ENCODE data around the gene AFMID.
A peak's percentile ranks its signal among the peaks of the same experiment; 100 is the strongest.

The AFMID gene

DNA sequence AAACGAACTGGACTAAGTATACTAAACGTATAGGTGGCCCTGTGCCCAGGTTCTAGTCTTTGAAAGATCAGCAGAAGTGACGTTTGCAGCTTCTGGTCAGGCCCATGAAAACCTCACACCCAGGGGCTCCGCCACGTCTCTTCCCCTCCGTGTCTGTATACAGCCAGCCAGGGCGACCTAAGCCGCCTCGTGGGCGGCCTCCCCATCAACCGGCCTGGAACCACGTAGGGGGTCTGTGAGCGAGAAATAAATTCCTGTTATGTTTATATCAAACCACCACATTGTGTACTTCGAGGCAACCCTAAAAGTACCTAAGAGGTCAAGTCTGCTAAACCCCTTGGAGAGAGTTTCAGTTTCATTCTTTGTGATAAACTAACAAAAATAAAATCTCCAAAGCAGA is 7.1 kb upstream of the AFMID start:
- no peak for DNase-seq (ENCODE audit: low read depth, low spot score)

- no peak for DNase-seq (ENCODE audit: low read depth, low spot score)
These were observed 6.7 kb upstream of the AFMID start for GRCh38 chr17:78180508-78180907.

DNA sequence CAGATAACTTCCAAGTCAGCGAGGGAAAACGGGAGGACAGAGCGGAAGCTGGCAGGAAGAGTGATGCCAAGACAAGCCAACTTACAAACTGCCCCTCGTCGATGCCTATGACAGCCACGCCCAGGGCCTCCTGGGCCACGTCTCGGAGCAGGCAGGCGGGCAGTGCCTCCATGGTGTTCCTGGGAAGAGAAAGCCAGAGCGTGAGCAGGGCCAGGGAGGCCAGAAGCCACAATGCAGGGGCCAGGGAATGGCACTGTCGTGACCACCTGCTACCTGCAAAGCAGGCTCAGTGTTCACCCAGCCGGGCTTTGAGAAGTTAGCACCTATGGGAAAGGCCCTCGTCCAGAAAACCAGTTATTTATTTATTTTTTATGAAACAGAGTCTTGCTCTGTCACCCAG is 4.7 kb upstream of the AFMID start:
- no peak for DNase-seq (ENCODE audit: low read depth, low spot score)

GRCh38 chr17:78183916-78184315 is 3.2 kb upstream of the AFMID start:
- DNase-seq (ENCODE audit: low read depth, low spot score) = no peak

DNA sequence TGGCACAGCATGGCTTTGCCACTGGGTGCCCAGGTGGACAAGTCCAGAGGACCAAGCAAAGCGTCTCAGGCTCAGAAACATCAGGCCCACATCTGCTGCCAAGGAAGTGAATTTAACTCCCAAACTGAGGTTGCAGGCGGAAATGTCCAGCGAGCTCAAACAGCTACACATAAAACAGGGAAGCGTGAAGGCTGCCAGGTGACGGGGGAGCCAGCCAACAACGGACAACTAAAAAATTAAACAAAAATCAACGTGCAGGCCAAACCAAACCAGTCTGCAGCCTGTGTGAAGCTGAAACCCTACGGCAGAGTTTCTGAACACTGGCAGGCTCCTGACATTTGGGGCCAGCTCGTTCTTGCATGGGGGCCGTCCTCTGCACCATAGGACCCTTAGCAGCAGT is 2.8 kb upstream of the AFMID start:
- no peak for DNase-seq (ENCODE audit: low read depth, low spot score)

DNA sequence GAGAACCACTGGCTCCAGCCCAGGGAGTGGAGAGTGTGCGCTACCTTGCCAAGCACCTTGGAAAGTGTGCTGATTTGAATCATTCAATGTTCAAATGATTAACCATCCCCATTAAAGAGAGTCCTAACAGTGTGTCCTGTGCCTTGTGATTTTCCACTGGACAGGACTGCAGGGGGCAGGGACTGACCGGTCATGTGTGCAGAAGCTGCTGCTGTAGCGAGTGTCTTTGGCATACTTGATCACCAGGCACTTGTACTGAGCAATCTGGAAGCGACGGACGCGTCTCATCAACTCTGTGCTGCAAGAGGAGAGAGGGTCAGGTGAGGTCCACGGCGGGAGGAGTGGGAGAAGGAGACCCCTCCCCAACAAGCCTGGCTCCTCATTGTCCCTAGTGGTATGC is 2.3 kb upstream of the AFMID start:
- DNase-seq (ENCODE audit: low read depth, low spot score) = no peak

DNA sequence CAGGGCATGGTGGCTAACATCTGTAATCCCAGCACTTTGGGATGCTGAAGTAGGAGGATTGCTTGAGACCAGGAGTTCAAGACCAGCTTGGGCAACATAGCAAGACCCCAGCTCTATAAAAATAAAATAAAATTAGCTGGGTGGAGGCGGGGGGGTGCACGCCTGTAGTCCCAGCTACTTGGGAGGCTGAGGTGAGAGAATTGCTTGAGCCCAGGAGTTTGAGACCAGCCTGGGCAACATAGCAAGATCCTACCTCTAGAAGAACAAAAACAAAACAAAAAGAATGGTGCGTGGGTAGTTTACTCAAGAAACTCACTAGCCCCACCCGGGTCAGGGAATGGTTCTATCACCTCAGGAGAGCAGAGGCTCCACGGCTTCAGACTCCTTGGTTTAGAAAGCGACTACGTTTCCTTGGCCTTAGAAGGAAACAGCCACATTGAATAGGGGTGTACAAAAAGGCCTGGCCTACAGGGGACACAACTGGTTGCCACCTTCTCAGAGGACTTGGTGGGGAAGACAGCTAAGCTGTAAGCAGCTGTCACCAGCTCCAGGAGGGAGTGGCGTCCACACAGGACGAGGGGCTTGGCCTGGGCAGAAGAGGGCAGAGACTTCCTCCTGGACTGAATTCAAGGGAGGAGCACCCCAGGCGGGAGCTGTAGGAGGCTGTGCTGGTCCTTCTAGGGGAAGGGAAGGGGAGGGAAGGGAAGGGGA is 1.0 kb upstream of the AFMID start:
- no peak for DNase-seq (ENCODE audit: low read depth, low spot score)

DNA sequence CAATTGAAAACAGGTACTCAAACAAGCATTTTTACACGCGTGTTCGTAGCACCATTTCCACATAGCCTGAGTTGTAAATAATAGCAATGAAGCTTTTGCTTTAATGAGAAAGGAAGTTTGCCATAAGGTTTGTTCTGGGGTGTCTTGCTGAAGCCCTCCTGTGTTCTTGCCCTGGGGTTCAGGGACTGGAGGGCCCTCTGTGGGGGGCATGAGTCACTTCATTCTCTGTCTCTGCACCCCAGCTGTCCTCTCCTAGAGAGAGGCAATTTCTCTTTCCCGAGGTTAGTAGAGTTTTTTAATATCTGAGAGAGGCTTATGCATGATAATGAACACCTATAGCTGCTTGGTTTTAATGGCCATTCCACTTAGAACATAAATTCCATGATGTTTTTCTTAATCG is 9.6 kb downstream of the AFMID start:
- no peak for DNase-seq (ENCODE audit: low read depth, low spot score)

DNA sequence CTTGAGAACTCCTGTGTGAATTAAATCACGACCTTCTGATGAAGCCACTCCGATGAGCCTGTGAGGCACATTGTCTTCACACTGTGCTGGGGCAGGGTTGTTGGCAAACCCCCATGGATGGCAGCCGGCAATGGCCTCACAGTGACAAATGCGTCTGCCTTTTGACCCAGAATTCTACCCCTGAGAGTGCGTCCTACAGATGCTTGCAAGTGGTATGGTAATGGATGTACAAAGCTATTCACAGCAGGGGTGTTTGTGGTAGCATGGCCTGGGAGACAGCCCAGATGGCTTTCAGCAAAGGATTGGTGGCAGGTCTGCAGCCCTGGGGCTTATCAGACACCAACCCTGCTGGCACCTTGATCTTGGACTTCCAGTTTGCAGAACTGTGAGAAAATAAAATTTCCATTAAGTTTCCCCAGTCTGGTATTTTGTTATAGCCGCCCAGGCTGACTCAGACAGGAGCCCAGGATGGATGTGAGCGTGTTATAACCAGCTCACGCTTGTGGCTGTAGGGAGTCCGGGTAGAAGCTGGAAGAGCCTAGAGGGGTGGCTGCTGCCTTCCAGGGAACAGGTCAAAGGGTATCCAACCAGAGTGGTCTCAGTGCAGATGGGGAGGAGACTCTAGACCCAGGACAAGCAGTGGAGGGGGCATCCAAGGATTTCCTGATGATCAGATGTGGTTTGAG is 10.1 kb downstream of the AFMID start:
- DNase-seq (ENCODE audit: low read depth, low spot score) = peak; percentile 16

DNA sequence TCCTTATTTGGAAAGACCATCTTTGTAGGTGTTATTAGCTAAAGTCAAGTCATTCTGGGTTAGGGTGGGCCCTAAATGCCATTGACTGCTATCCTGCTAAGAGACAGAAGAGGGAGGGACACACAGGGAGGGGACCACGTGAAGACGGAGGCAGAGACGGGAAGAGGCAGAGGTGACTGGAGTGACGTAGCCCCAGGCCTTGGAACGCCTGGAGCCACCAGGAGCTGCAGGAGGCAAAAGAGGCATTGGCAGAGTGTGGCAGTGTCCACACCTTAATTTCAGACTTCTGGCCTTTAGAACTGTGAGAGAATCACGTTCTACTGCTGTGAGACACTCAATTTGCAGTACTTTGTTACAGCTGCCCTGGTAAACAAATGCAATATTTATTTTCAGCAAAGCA is 13.3 kb downstream of the AFMID start:
- no peak for DNase-seq (ENCODE audit: low read depth, low spot score)

DNA sequence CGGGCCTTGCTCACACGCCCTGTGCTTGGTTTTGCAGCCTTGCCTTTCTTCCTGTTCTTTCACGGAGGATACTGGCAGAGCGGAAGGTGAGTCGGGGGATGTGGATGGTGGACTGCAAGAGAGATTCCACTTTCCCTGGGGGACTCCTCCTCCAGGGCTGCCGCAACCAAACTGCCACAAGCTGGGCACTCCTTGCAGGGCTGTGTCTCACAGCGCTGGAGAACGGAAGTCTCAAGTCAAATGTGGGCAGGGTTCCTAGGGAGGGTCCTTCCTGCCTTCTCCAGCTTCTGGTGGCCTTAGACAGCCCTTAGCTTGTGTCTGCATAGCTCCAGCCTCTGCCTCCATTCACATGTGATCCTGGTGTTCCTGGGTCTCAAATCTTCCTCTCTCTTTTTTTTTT is 15.5 kb downstream of the AFMID start:
- DNase-seq (ENCODE audit: low read depth, low spot score) = no peak

- no peak for DNase-seq (ENCODE audit: low read depth, low spot score)
These were observed 17.4 kb downstream of the AFMID start for GRCh38 chr17:78204387-78205123.

DNA sequence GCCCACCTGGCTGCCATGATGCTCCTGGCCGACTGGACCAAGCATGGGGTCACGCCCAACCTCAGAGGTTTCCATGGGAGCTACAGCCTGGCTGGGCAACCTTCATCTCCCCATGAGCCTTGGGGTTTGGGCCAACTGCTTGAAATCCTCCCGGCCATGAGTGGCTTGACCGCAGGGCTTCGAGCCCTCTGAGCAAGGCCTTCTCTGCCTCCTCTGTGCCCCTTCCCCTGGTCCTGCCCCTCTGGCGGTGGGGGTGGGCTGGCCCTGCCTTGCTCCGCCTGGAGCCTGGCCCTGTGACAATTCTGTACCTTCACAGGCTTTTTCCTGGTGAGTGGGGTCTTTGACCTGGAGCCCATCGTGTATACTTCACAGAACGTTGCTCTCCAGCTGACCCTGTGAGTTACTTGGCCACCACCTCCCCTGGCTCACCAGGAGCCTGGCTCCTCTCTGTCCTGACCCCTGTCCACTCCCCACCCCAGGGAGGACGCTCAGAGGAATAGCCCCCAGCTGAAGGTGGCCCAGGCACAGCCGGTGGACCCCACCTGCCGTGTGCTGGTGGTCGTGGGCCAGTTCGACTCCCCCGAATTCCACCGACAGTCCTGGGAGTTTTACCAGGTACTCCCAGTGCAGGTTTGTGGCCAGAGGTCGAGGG is 18.1 kb downstream of the AFMID start:
- no peak for DNase-seq (ENCODE audit: low read depth, low spot score)

DNA sequence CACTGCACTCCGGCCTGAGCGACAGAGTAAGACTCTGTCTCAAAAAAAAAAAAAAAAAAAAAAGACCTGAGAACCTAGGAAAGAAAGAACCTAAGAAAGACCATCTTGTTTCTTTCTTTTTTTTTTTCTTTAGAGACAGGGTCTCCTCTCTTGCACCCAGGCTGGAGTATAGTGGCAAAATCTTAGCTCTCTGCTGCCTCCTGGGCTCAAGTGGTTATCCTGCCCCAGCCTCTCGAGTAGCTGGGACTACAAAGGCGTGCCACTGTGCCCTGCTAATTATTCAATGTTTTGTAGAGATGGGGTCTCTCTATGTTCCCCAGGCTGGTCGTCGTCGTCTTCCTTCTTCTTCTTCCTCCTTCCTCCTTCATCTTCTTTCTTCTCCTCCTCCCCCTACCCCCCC is 19.1 kb downstream of the AFMID start:
- no peak for DNase-seq (ENCODE audit: low read depth, low spot score)

DNA sequence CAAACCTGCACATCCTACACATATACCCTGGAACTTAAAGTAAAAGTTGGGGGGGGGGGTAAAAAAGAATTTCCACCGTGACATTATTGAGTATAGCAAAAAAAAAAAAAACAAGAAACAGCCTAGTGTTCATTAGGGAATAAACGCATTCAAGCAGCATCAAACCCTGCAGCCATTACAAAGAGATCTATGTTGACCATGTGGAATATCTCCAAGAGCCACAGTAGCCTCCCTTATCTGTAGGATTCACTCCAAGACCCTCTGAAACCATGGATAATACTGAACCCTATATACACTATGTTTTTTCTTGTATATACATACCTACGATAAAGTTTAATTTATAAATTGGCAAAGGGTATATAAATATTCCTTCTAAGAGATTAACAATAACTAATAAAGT is 21.3 kb downstream of the AFMID start:
- DNase-seq (ENCODE audit: low read depth, low spot score) = no peak

- no peak for DNase-seq (ENCODE audit: low read depth, low spot score)
These were observed 22.9 kb downstream of the AFMID start for GRCh38 chr17:78210111-78210510.

DNA sequence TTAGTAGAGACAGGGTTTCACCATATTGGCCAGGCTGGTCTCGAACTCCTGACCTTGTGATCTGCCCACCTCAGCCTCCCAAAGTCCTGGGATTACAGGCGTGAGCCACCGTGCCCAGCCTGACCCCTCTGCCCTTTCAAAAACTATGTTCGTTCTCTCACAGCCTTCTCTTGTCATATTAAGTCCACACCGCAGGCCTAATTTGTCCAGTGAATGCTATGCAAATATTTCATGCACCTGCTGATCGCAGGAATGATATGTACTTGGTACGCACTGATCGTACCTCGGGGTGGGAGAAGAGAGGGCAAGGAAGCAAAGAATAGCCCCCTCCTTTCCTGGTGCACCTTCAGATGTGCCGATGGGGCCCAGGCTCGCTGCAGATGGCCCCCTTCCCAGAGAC is 23.9 kb downstream of the AFMID start:
- no peak for DNase-seq (ENCODE audit: low read depth, low spot score)

GRCh38 chr17:78214016-78214705 is 27.0 kb downstream of the AFMID start, which contains the start of gene BIRC5:
TSS of gene BIRC5 (plus strand) at chr17:78214253. CDS start at chr17:78214317, 64 bp downstream.
- peak; percentile 93 for DNase-seq (ENCODE audit: low read depth, low spot score)

DNA sequence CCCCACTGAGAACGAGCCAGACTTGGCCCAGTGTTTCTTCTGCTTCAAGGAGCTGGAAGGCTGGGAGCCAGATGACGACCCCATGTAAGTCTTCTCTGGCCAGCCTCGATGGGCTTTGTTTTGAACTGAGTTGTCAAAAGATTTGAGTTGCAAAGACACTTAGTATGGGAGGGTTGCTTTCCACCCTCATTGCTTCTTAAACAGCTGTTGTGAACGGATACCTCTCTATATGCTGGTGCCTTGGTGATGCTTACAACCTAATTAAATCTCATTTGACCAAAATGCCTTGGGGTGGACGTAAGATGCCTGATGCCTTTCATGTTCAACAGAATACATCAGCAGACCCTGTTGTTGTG is 27.5 kb downstream of the AFMID start:
- DNase-seq (ENCODE audit: low read depth, low spot score) = no peak

DNA sequence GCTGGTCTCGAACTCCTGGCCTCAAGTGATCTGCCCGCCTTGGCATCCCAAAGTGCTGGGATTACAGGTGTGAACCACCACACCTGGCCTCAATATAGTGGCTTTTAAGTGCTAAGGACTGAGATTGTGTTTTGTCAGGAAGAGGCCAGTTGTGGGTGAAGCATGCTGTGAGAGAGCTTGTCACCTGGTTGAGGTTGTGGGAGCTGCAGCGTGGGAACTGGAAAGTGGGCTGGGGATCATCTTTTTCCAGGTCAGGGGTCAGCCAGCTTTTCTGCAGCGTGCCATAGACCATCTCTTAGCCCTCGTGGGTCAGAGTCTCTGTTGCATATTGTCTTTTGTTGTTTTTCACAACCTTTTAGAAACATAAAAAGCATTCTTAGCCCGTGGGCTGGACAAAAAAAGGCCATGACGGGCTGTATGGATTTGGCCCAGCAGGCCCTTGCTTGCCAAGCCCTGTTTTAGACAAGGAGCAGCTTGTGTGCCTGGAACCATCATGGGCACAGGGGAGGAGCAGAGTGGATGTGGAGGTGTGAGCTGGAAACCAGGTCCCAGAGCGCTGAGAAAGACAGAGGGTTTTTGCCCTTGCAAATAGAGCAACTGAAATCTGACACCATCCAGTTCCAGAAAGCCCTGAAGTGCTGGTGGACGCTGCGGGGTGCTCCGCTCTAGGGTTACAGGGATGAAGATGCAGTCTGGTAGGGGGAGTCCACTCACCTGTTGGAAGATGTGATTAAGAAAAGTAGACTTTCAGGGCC is 32.4 kb downstream of the AFMID start:
- no peak for DNase-seq (ENCODE audit: low read depth, low spot score)

DNA sequence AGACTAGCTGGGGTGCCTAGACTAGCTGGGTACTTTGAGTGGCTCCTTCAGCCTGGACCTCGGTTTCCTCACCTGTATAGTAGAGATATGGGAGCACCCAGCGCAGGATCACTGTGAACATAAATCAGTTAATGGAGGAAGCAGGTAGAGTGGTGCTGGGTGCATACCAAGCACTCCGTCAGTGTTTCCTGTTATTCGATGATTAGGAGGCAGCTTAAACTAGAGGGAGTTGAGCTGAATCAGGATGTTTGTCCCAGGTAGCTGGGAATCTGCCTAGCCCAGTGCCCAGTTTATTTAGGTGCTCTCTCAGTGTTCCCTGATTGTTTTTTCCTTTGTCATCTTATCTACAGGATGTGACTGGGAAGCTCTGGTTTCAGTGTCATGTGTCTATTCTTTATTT is 35.9 kb downstream of the AFMID start:
- DNase-seq (ENCODE audit: low read depth, low spot score) = no peak
